ENCODE data around the gene BATF. TPM values are rescaled to one million over a fixed set of nuclear protein-coding genes. Genes with fewer than 3 reads are reported as not detected.

Gene BATF
- total RNA-seq, 2 experiments from 2014 or later: 0.98 to 1.5 TPM

GRCh38 chr14:75551021-75551420, 28.8 kb downstream of the BATF start:
- Histone ChIP-seq H3K9me3 (ENCODE audit: low read length) (no peaks in the 10 kb centered on the region), H3K79me2 (ENCODE audit: insufficient read depth, low read depth, low read length) (no peaks in the 10 kb centered on the region), H2AFZ (ENCODE audit: low read length) (no peak overlapping the region), H3K4me2 (ENCODE audit: low read length) (no peak overlapping the region), H4K20me1 (ENCODE audit: insufficient read depth, low read length) (no peaks in the 10 kb centered on the region), H3K4me3 (ENCODE audit: low read depth, low read length, poor library complexity, severe bottlenecking) (no peak overlapping the region), H3K36me3 (ENCODE audit: insufficient read depth, low read length) (no peaks in the 10 kb centered on the region), H3K9me2 (ENCODE audit: insufficient read depth, low read length) (no peaks in the 10 kb centered on the region), H3K27ac (ENCODE audit: low read depth, low read length, poor library complexity, severe bottlenecking) (no peak overlapping the region), H3K4me1 (ENCODE audit: insufficient read depth, low read length, poor library complexity, severe bottlenecking) (no peaks in the 10 kb centered on the region)
- no TSS peak for BruUV-seq (replicated peaks)
- CTCF ChIA-PET (ENCODE audit: unreplicated experiment): no interaction called here
- intact Hi-C loops (cut with micrococcal nuclease; ENCODE audit: unreplicated experiment): no loop called here
- no peak for DNase-seq (ENCODE audit: low spot score)
- no peak for TF ChIP-seq CTCF (conservative IDR thresholded peaks at IDR 0.05; ENCODE audit: low read length)
- no peak for TF ChIP-seq EZH2phosphoT487 (IDR thresholded peaks at IDR 0.05; ENCODE audit: borderline replicate concordance, low read depth, low read length)
- POLR2A ChIA-PET: no interaction called here

- Histone ChIP-seq H3K79me2 (ENCODE audit: insufficient read depth, low read depth, low read length) (no peaks in the 10 kb centered on the region), H3K4me1 (ENCODE audit: insufficient read depth, low read length, poor library complexity, severe bottlenecking) (no peaks in the 10 kb centered on the region), H3K27ac (ENCODE audit: low read depth, low read length, poor library complexity, severe bottlenecking) (no peak overlapping the region), H3K36me3 (ENCODE audit: insufficient read depth, low read length) (no peaks in the 10 kb centered on the region), H4K20me1 (ENCODE audit: insufficient read depth, low read length) (no peaks in the 10 kb centered on the region), H3K9me2 (ENCODE audit: insufficient read depth, low read length) (no peaks in the 10 kb centered on the region), H2AFZ (ENCODE audit: low read length) (no peak overlapping the region), H3K4me3 (ENCODE audit: low read depth, low read length, poor library complexity, severe bottlenecking) (no peak overlapping the region), H3K9me3 (ENCODE audit: low read length) (no peaks in the 10 kb centered on the region), H3K4me2 (ENCODE audit: low read length) (no peak overlapping the region)
- DNase-seq (ENCODE audit: low spot score): no peak
- intact Hi-C loops (cut with micrococcal nuclease; ENCODE audit: unreplicated experiment): no loop called here
- ChIA-PET POLR2A (no interaction called here), CTCF (ENCODE audit: unreplicated experiment) (no interaction called here)
- TF ChIP-seq CTCF (conservative IDR thresholded peaks at IDR 0.05; ENCODE audit: low read length): no peak
- TF ChIP-seq EZH2phosphoT487 (IDR thresholded peaks at IDR 0.05; ENCODE audit: borderline replicate concordance, low read depth, low read length): no peak
- no TSS peak for BruUV-seq (replicated peaks)
Observed at GRCh38 chr14:75553157-75553556, 30.9 kb downstream of the BATF start.

GRCh38 chr14:75553761-75554364, 31.6 kb downstream of the BATF start:
- Histone ChIP-seq H3K36me3 (ENCODE audit: insufficient read depth, low read length) (no peaks in the 10 kb centered on the region), H3K9me2 (ENCODE audit: insufficient read depth, low read length) (no peaks in the 10 kb centered on the region), H3K27ac (ENCODE audit: low read depth, low read length, poor library complexity, severe bottlenecking) (no peak overlapping the region), H3K4me2 (ENCODE audit: low read length) (no peak overlapping the region), H3K4me1 (ENCODE audit: insufficient read depth, low read length, poor library complexity, severe bottlenecking) (no peaks in the 10 kb centered on the region), H2AFZ (ENCODE audit: low read length) (no peak overlapping the region), H3K4me3 (ENCODE audit: low read depth, low read length, poor library complexity, severe bottlenecking) (no peak overlapping the region), H3K79me2 (ENCODE audit: insufficient read depth, low read depth, low read length) (no peaks in the 10 kb centered on the region), H4K20me1 (ENCODE audit: insufficient read depth, low read length) (no peaks in the 10 kb centered on the region), H3K9me3 (ENCODE audit: low read length) (no peaks in the 10 kb centered on the region)
- CTCF ChIA-PET (ENCODE audit: unreplicated experiment): no interaction called here
- BruUV-seq (replicated peaks): no TSS peak
- POLR2A ChIA-PET: no interaction called here
- intact Hi-C loops (cut with micrococcal nuclease; ENCODE audit: unreplicated experiment): no loop called here
- no peak for DNase-seq (ENCODE audit: low spot score)
- TF ChIP-seq CTCF (conservative IDR thresholded peaks at IDR 0.05; ENCODE audit: low read length) (no peak), EZH2phosphoT487 (IDR thresholded peaks at IDR 0.05; ENCODE audit: borderline replicate concordance, low read depth, low read length) (no peak)
